HCT116 (cell line): ENCODE data around the gene MT1X. TPM values are rescaled to one million over a fixed set of nuclear protein-coding genes. Genes with fewer than 3 reads are reported as not detected.

Experiments used
- ATAC-seq: fragments of 200-7000 bp; cut with Tn5 transposase; 2 replicates; pipeline ENCODE4 v1.9.1; 2020; ENCODE audit warnings: mild to moderate bottlenecking, moderate library complexity
- BruUV-seq: library from RNA; stranded (reverse); fragments of 400-500 nt; replicated peaks from 2 replicates; lab custom pipeline; 2021; lab: Mats Ljungman, UMichigan
- CTCF ChIA-PET: fragments of 300-600 bp; sonication (Branson Sonifier 250); formaldehyde crosslinking; loops from one replicate; lab custom pipeline; 2021; ENCODE audit warnings: antibody characterized with exemption; lab: Charles Lee
- POLR2A ChIA-PET: fragments of 300-600, 350-600 bp; sonication (Branson Sonifier 250); formaldehyde crosslinking; loops from one replicate; lab custom pipeline; 2021; ENCODE audit warnings: antibody characterized with exemption; lab: Charles Lee
- RAD21 ChIA-PET, 2 experiments: fragments of 300-600 bp; sonication (Branson Sonifier 250); formaldehyde crosslinking; loops; one replicate each; lab custom pipeline; 2023; ENCODE audit warnings: low total read pairs in 2 of 2; ENCODE audit not compliant: uncharacterized antibody in 2 of 2, unreplicated experiment in 2 of 2, low non-redundant PET in 1 of 2; lab: Charles Lee
- DNase-seq: peaks from one replicate; pipeline ENCODE4 v3.0.0-alpha.2; 2010; ENCODE audit warnings: low read depth, low spot score
- H2AFZ ChIP-seq: fragments of 200-600 bp; shearing (Covaris generic), sonication (generic); 2 replicates; pipeline ENCODE4 v1.6.1; 2017; ENCODE audit warnings: low read depth, mixed run types, mixed read lengths, antibody characterized with exemption, low read length; ENCODE audit not compliant: poor library complexity, severe bottlenecking
- H3K27ac ChIP-seq: 2 replicates; pipeline ENCODE4 v1.5.1; 2012; ENCODE audit warnings: low read depth, low read length
- H3K27me3 ChIP-seq: fragments of 200-600 bp; sonication (generic); 2 replicates; pipeline ENCODE4 v1.6.1; 2016; ENCODE audit warnings: mixed run types, low read length, mixed read lengths; ENCODE audit not compliant: insufficient read depth
- H3K36me3 ChIP-seq, 2 experiments: fragments of 200-500 bp in 1 of 2; fragments of 200-600 bp in 1 of 2; sonication (Bioruptor generic) in 1 of 2; sonication (generic) in 1 of 2; 2 replicates each; pipeline versions ENCODE4 v1.5.1 to v1.6.1; 2014 to 2016; ENCODE audit warnings: low read length in 2 of 2, inconsistent platforms in 1 of 2, mixed read lengths in 1 of 2, mixed run types in 1 of 2; ENCODE audit not compliant: insufficient read depth in 2 of 2, control insufficient read depth in 1 of 2
- H3K4me1 ChIP-seq, 2 experiments: fragments of 200-600 bp in 1 of 2; sonication (generic) in 1 of 2; 2 replicates each; pipeline versions ENCODE4 v1.5.1 to v1.6.1; 2012 to 2017; ENCODE audit warnings: low read length in 2 of 2, inconsistent platforms in 1 of 2, mild to moderate bottlenecking in 1 of 2, mixed read lengths in 1 of 2, mixed run types in 1 of 2, moderate library complexity in 1 of 2; ENCODE audit not compliant: insufficient read depth in 2 of 2, control insufficient read depth in 1 of 2
- H3K4me2 ChIP-seq: fragments of 200-600 bp; sonication (generic); 2 replicates; pipeline ENCODE4 v1.6.1; 2017; ENCODE audit warnings: mixed run types, low read length, mixed read lengths
- H3K4me3 ChIP-seq, 2 experiments: fragments of 200-600 bp in 1 of 2; sonication (generic) in 1 of 2; replicated peaks in 1 of 2; 2 replicates each; pipeline ENCODE4 v1.5.1; 2011 to 2016; ENCODE audit warnings: low read length in 2 of 2, control low read depth in 1 of 2, low read depth in 1 of 2, mild to moderate bottlenecking in 1 of 2, mixed read lengths in 1 of 2, mixed run types in 1 of 2
- H3K79me2 ChIP-seq: fragments of 200-600 bp; sonication (generic); 2 replicates; pipeline ENCODE4 v1.6.1; 2017; ENCODE audit warnings: mild to moderate bottlenecking, mixed run types, low read length, moderate library complexity, mixed read lengths; ENCODE audit not compliant: insufficient read depth
- H3K9ac ChIP-seq: fragments of 200-600 bp; sonication (generic); 2 replicates; pipeline ENCODE4 v1.6.1; 2016; ENCODE audit warnings: low read length, mixed read lengths
- H3K9me2 ChIP-seq: fragments of 200-600 bp; sonication (generic), shearing (Covaris generic); 2 replicates; pipeline ENCODE4 v1.6.1; 2017; ENCODE audit warnings: mixed run types, mild to moderate bottlenecking, moderate library complexity; ENCODE audit not compliant: insufficient read depth
- H3K9me3 ChIP-seq, 2 experiments: fragments of 200-500 bp in 1 of 2; fragments of 200-600 bp in 1 of 2; sonication (Bioruptor generic) in 1 of 2; sonication (generic) in 1 of 2; 2 replicates each; pipeline ENCODE4 v1.6.1; 2014 to 2017; ENCODE audit warnings: low read length in 2 of 2, mixed read lengths in 2 of 2, inconsistent platforms in 1 of 2, low read depth in 1 of 2, mild to moderate bottlenecking in 1 of 2, mixed run types in 1 of 2, moderate library complexity in 1 of 2; ENCODE audit not compliant: control insufficient read depth in 1 of 2, insufficient read depth in 1 of 2
- H4K20me1 ChIP-seq: fragments of 200-600 bp; sonication (generic), shearing (Covaris generic); 2 replicates; pipeline ENCODE4 v1.6.1; 2017; ENCODE audit warnings: mixed run types, mild to moderate bottlenecking, moderate library complexity; ENCODE audit not compliant: insufficient read depth
- ATF3 ChIP-seq: IDR thresholded peaks from 2 replicates; pipeline ENCODE4 v1.6.1; 2012
- CEBPB ChIP-seq: IDR thresholded peaks from 2 replicates; pipeline ENCODE4 v1.6.1; 2012; ENCODE audit warnings: low read depth
- CTCF ChIP-seq, 3 experiments: fragments of 200-600 bp in 1 of 3; sonication (generic) in 1 of 3; IDR thresholded peaks in 2 of 3; conservative IDR thresholded peaks in 1 of 3; 2 replicates each; pipeline ENCODE4 v1.5.1; 2012 to 2017; ENCODE audit warnings: low read depth in 2 of 3, low read length in 2 of 3, antibody characterized with exemption in 1 of 3, borderline replicate concordance in 1 of 3, control low read depth in 1 of 3, mild to moderate bottlenecking in 1 of 3, mixed read lengths in 1 of 3, mixed run types in 1 of 3, moderate library complexity in 1 of 3; ENCODE audit not compliant: insufficient read depth in 1 of 3
- EGR1 ChIP-seq: IDR thresholded peaks from 2 replicates; pipeline ENCODE4 v1.6.1; 2012; ENCODE audit warnings: low read depth
- ELF1 ChIP-seq: IDR thresholded peaks from 2 replicates; pipeline ENCODE4 v1.6.1; 2012; ENCODE audit warnings: low read depth, borderline replicate concordance
- EZH2phosphoT487 ChIP-seq: fragments of 200-600 bp; IDR thresholded peaks from 2 replicates; pipeline ENCODE4 v1.6.1; 2018; ENCODE audit warnings: antibody characterized with exemption, borderline replicate concordance
- MAX ChIP-seq: IDR thresholded peaks from 2 replicates; pipeline ENCODE4 v1.6.1; 2012
- POLR2A ChIP-seq: IDR thresholded peaks from 2 replicates; pipeline ENCODE4 v1.7.0; 2011; ENCODE audit warnings: borderline replicate concordance; ENCODE audit not compliant: insufficient read depth, insufficient read length; ENCODE audit errors: extremely low read depth
- POLR2AphosphoS5 ChIP-seq: IDR thresholded peaks from 2 replicates; pipeline ENCODE4 v1.6.1; 2011; ENCODE audit warnings: mild to moderate bottlenecking, low read depth, low read length, moderate library complexity
- RAD21 ChIP-seq: IDR thresholded peaks from 2 replicates; pipeline ENCODE4 v1.6.1; 2012; ENCODE audit warnings: low read depth, mild to moderate bottlenecking
- REST ChIP-seq: IDR thresholded peaks from 2 replicates; pipeline ENCODE4 v1.6.1; 2012; ENCODE audit warnings: low read depth
- SP1 ChIP-seq: IDR thresholded peaks from 2 replicates; pipeline ENCODE4 v1.6.1; 2012; ENCODE audit warnings: low read depth
- SRF ChIP-seq: IDR thresholded peaks from 2 replicates; pipeline ENCODE4 v1.6.1; 2012; ENCODE audit warnings: low read depth
- YY1 ChIP-seq: IDR thresholded peaks from 2 replicates; pipeline ENCODE4 v1.6.1; 2011; ENCODE audit warnings: low read length, low read depth, moderate library complexity, mild to moderate bottlenecking; ENCODE audit not compliant: insufficient replicate concordance; ENCODE audit errors: extremely low read depth
- ZFX ChIP-seq: fragments of 450-650 bp; IDR thresholded peaks from 2 replicates; pipeline ENCODE4 v1.6.1; 2017
- ZNF274 ChIP-seq: fragments of 200-500 bp; sonication (Bioruptor generic); IDR thresholded peaks from 2 replicates; pipeline ENCODE4 v1.6.1; 2014; ENCODE audit warnings: mild to moderate bottlenecking, low read depth, low read length, inconsistent platforms
- intact Hi-C: fragments of 100-400 bp; cut with micrococcal nuclease; formaldehyde crosslinking; loops from 2 replicates; pipeline ENCODE4 v1.10.0; 2022
- total RNA-seq: library from RNA; stranded (reverse); gene quantifications from one replicate; pipeline ENCODE4 v1.2.1, GENCODE V29; 2021; ENCODE audit not compliant: unreplicated experiment

MT1X gene
- total RNA-seq, 1 experiment from 2014 or later, result 50.2 TPM

- TF ChIP-seq CTCF (IDR thresholded peaks at IDR 0.05 in 2 of 3, conservative IDR thresholded peaks at IDR 0.05 in 1 of 3; ENCODE audit: borderline replicate concordance in 1 of 3, insufficient read depth in 1 of 3, low read depth in 2 of 3, low read length in 2 of 3), result no peak
- TF ChIP-seq POLR2AphosphoS5, result no peak
- TF ChIP-seq EZH2phosphoT487, result no peak
- TF ChIP-seq EGR1, result no peak
Measured at GRCh38 chr16:56672761-56673536, 9.3 kb upstream of the MT1X start (continued).

GRCh38 chr16:56673921-56674320, 8.3 kb upstream of the MT1X start:
- H3K4me3 ChIP-seq, result no peak overlapping the region
- H3K79me2 ChIP-seq, result no peaks in the 10 kb centered on the region
- H3K4me2 ChIP-seq, result no peak overlapping the region
- no peak for TF ChIP-seq POLR2A
- TF ChIP-seq SP1, result no peak
- no peak for TF ChIP-seq EZH2phosphoT487
- TF ChIP-seq ZNF274, result no peak
- no peak for TF ChIP-seq MAX
- TF ChIP-seq SRF, result no peak
- no peak for TF ChIP-seq ATF3
- TF ChIP-seq REST, result no peak
- TF ChIP-seq YY1, result no peak
- TF ChIP-seq ZFX, result no peak
- no peak for TF ChIP-seq EGR1
- TF ChIP-seq ELF1, result no peak
- no peak for TF ChIP-seq CEBPB
- TF ChIP-seq RAD21, result peak; percentile 56
- TF ChIP-seq CTCF (IDR thresholded peaks at IDR 0.05 in 2 of 3, conservative IDR thresholded peaks at IDR 0.05 in 1 of 3; ENCODE audit: borderline replicate concordance in 1 of 3, insufficient read depth in 1 of 3, low read depth in 2 of 3, low read length in 2 of 3), result peak in 2 of 3 experiments; percentile 30 to 51; a peak in 3 of 6 replicates
- H3K9me3 ChIP-seq, result no peaks in the 10 kb centered on the region
- H3K4me1 ChIP-seq, result no peaks in the 10 kb centered on the region
- no peak overlapping the region for H3K9ac ChIP-seq
- no peaks in the 10 kb centered on the region for H3K36me3 ChIP-seq
- H3K9me2 ChIP-seq, result no peaks in the 10 kb centered on the region
- CTCF ChIA-PET, result no interaction called here
- ATAC-seq (peak; percentile 75), DNase-seq (no peak)
- intact Hi-C loops, result no loop called here
- H4K20me1 ChIP-seq, result no peaks in the 10 kb centered on the region
- RAD21 ChIA-PET, result no interaction called here
- H3K27ac ChIP-seq, result no peak overlapping the region
- BruUV-seq, result no TSS peak
- POLR2A ChIA-PET, result interaction anchor here (1.6 kb wide), 1 partner anchor 9 kb away, joined by 5 read pairs; no protein-coding TSS in a partner anchor
- H2AFZ ChIP-seq, result no peak overlapping the region
- no peaks in the 10 kb centered on the region for H3K27me3 ChIP-seq
